Measurements from ENCODE around the gene PAX6.

GRCh38 chr11:31799435-31800397, 11.4 kb downstream of the PAX6 start:
- no peak for TF ChIP-seq POLR2AphosphoS5 (IDR thresholded peaks at IDR 0.05; ENCODE audit: low read depth, low read length)
- TF ChIP-seq TAF1 (IDR thresholded peaks at IDR 0.05; ENCODE audit: borderline replicate concordance, insufficient read depth, low read length), result no peak
